GM12878 (cell line): ENCODE measurements around the gene FGD4. TPM values are rescaled to one million over a fixed set of nuclear protein-coding genes. Genes with fewer than 3 reads are reported as not detected.
A peak's percentile ranks its signal among the peaks of the same experiment; 100 is the strongest.

Experiments
- CREB1 ChIP-seq: IDR thresholded peaks from 2 replicates; pipeline ENCODE4 v1.6.1; 2012; ENCODE audit warnings: low read depth, mild to moderate bottlenecking, inconsistent platforms
- FOS ChIP-seq: IDR thresholded peaks from 3 replicates; pipeline ENCODE4 v1.6.1; 2011; ENCODE audit warnings: borderline replicate concordance; ENCODE audit not compliant: insufficient read length; ENCODE audit errors: extremely low read depth
- IKZF2 ChIP-seq, 2 experiments: fragments of 450-650 bp; IDR thresholded peaks; 2 replicates each; pipeline ENCODE4 v1.6.1; 2017; ENCODE audit warnings: mild to moderate bottlenecking in 2 of 2, moderate library complexity in 2 of 2
- IRF4 ChIP-seq: IDR thresholded peaks from 2 replicates; pipeline ENCODE4 v1.6.1; 2011; ENCODE audit warnings: low read depth, low read length
- SKIL ChIP-seq: fragments of 450-650 bp; IDR thresholded peaks from 2 replicates; pipeline ENCODE4 v1.6.1; 2017; ENCODE audit warnings: mild to moderate bottlenecking, low read depth, inconsistent platforms; ENCODE audit not compliant: poor library complexity, severe bottlenecking
- SMC3 ChIP-seq: IDR thresholded peaks from 2 replicates; pipeline ENCODE4 v1.6.1; 2011; ENCODE audit warnings: low read length, improper control_type of control experiment, borderline replicate concordance
- TBL1XR1 ChIP-seq: IDR thresholded peaks from 2 replicates; pipeline ENCODE4 v1.6.1; 2012; ENCODE audit warnings: low read depth, low read length, improper control_type of control experiment
- YY1 ChIP-seq: IDR thresholded peaks from 2 replicates; pipeline ENCODE4 v1.6.1; 2011; ENCODE audit warnings: low read depth, mild to moderate bottlenecking, low read length
- ZBTB11 ChIP-seq: fragments of 450-650 bp; formaldehyde crosslinking; IDR thresholded peaks from 2 replicates; pipeline ENCODE4 v1.5.0; 2022; ENCODE audit warnings: mild to moderate bottlenecking, missing genetic modification characterization
- ZNF217 ChIP-seq: fragments of 450-650 bp; IDR thresholded peaks from 2 replicates; pipeline ENCODE4 v1.6.1; 2017; ENCODE audit warnings: antibody characterized with exemption, mild to moderate bottlenecking
- polyA plus RNA-seq, 11 experiments: library from polyadenylated mRNA; depleted of rRNA in 4 of 11; unstranded in 6 of 11; stranded (reverse) in 5 of 11; fragments of >200 nt; fragmentation: Nextera tagmentation in 4 of 11; fragmentation: Illumina TruSeq in 1 of 11; extraction: Ambion mirVana in 4 of 11; extraction: Trizol in 1 of 11; gene quantifications; 1 replicate in 1 of 11; 2 replicates in 10 of 11; pipeline versions ENCODE4 v1.2.1 to v1.2.3, GENCODE V29; 2011 to 2016; ENCODE audit warnings: inconsistent platforms in 2 of 11, missing spikeins in 2 of 11, low read depth in 1 of 11
- total RNA-seq, 4 experiments: library from RNA; depleted of rRNA in 3 of 4; stranded (reverse); fragments of >200 nt in 3 of 4; fragmentation: Illumina TruSeq in 1 of 4; extraction: Trizol in 1 of 4; gene quantifications; 2 replicates each; pipeline versions ENCODE4 v1.2.1 to v1.2.3, GENCODE V29; 2013 to 2021

Gene FGD4
- total and polyA plus RNA-seq, 10 of the 15 experiments (the other 5 are each of a cell fraction or from before 2014, with no cell fraction given), result 0.01 to 0.18 (median 0.08) TPM; not detected in 3

GRCh38 chr12:32603858-32604257 is 204.5 kb downstream of the FGD4 start (continued):
- TF ChIP-seq TBL1XR1, result no peak; the same call in 1 of the 2 replicates
- no peak for TF ChIP-seq ZBTB11 (CRISPR knock-in tag)
- TF ChIP-seq FOS, result no peak
- peak; percentile 82 to 86 for TF ChIP-seq IKZF2 (IDR thresholded peaks at IDR 0.05)
- TF ChIP-seq YY1, result peak; percentile 46; the same call in 1 of the 2 replicates
- peak; percentile 88 for TF ChIP-seq IRF4
- TF ChIP-seq ZNF217, result 0 out of 2 replicates have a peak, but pooled peaks have one; percentile 52
- no peak for TF ChIP-seq SMC3
- peak; percentile 44 for TF ChIP-seq SKIL
- peak; percentile 51; the same call in 1 of the 2 replicates for TF ChIP-seq CREB1
